Endothelial cell of umbilical vein (primary cell): ENCODE measurements around the gene ARHGAP15. TPM values are rescaled to one million over a fixed set of nuclear protein-coding genes. Genes with fewer than 3 reads are reported as not detected.
A peak's percentile ranks its signal among the peaks of the same experiment; 100 is the strongest.

Experiments
- BruUV-seq: library from RNA; stranded (reverse); fragments of 400-500 nt; replicated peaks from 2 replicates; lab custom pipeline; 2021; lab: Mats Ljungman, UMichigan
- CTCF ChIA-PET: fragments of 300-600, 350-600 bp; sonication (Branson Sonifier 250); formaldehyde crosslinking; loops from one replicate; lab custom pipeline; 2021; ENCODE audit warnings: antibody characterized with exemption, inconsistent platforms; lab: Charles Lee
- POLR2A ChIA-PET: fragments of 300-600, 350-600 bp; sonication (Branson Sonifier 250); formaldehyde crosslinking; loops from one replicate; lab custom pipeline; 2021; ENCODE audit warnings: antibody characterized with exemption, inconsistent platforms; lab: Charles Lee
- DNase-seq: peaks from one replicate; pipeline ENCODE4 v3.0.0-alpha.2; 2011; ENCODE audit warnings: low read depth, low spot score
- FAIRE-seq: peaks from 2 replicates; lab custom pipeline; 2011; peaks lifted over from hg19 to GRCh38; lab: Jason Lieb, UNC
- H2AFZ ChIP-seq: 2 replicates; pipeline ENCODE4 v1.6.0; 2012; ENCODE audit warnings: low read depth, low read length, control low read depth, inconsistent platforms
- H3K27ac ChIP-seq: 2 replicates; pipeline ENCODE4 v1.5.1; 2011; ENCODE audit warnings: low read depth, mild to moderate bottlenecking, control low read depth, low read length, moderate library complexity; ENCODE audit not compliant: insufficient read depth
- H3K27me3 ChIP-seq, 2 experiments: 2 replicates each; pipeline versions ENCODE4 v1.6.0 to v1.6.1; 2011; ENCODE audit warnings: low read length in 2 of 2, mixed read lengths in 1 of 2; ENCODE audit not compliant: control insufficient read depth in 2 of 2, insufficient read depth in 2 of 2
- H3K36me3 ChIP-seq, 2 experiments: 2 replicates in 1 of 2; 3 replicates in 1 of 2; pipeline ENCODE4 v1.5.1; 2011; ENCODE audit warnings: low read length in 2 of 2, mild to moderate bottlenecking in 1 of 2, moderate library complexity in 1 of 2; ENCODE audit not compliant: control insufficient read depth in 2 of 2, insufficient read depth in 2 of 2; ENCODE audit errors: extremely low read depth in 1 of 2
- H3K4me1 ChIP-seq: 3 replicates; pipeline ENCODE4 v1.5.1; 2011; ENCODE audit warnings: mild to moderate bottlenecking, low read length; ENCODE audit not compliant: control insufficient read depth, insufficient read depth; ENCODE audit errors: extremely low read depth
- H3K4me2 ChIP-seq: 2 replicates; pipeline ENCODE4 v1.6.1; 2011; ENCODE audit warnings: low read length, control low read depth, mixed read lengths; ENCODE audit not compliant: insufficient read depth
- H3K4me3 ChIP-seq, 3 experiments: fragments of 200-600 bp in 1 of 3; sonication (generic), shearing (Covaris generic) in 1 of 3; replicated peaks in 1 of 3; 2 replicates each; pipeline ENCODE4 v1.5.1; 2011 to 2016; ENCODE audit warnings: control low read depth in 3 of 3, low read length in 3 of 3, mild to moderate bottlenecking in 2 of 3, inconsistent platforms in 1 of 3, low read depth in 1 of 3, moderate library complexity in 1 of 3; ENCODE audit not compliant: insufficient read depth in 1 of 3
- H3K79me2 ChIP-seq: 2 replicates; pipeline ENCODE4 v1.6.0; 2012; ENCODE audit warnings: low read length, inconsistent platforms; ENCODE audit not compliant: control insufficient read depth, insufficient read depth
- H3K9ac ChIP-seq: replicated peaks from 2 replicates; pipeline ENCODE3; 2011; ENCODE audit warnings: low read length, control low read depth; ENCODE audit not compliant: insufficient read depth; ENCODE audit errors: extremely low read depth
- H3K9me1 ChIP-seq: replicated peaks from 3 replicates; pipeline ENCODE4 v1.6.0; 2011; ENCODE audit warnings: mild to moderate bottlenecking, low read length; ENCODE audit not compliant: control insufficient read depth, insufficient read depth; ENCODE audit errors: extremely low read depth
- H3K9me3 ChIP-seq: replicated peaks from 2 replicates; pipeline ENCODE4 v1.5.1; 2012; ENCODE audit warnings: low read length, inconsistent platforms; ENCODE audit not compliant: control insufficient read depth, insufficient read depth
- H4K20me1 ChIP-seq: replicated peaks from 2 replicates; pipeline ENCODE3; 2011; ENCODE audit warnings: mild to moderate bottlenecking, low read length; ENCODE audit not compliant: control insufficient read depth, insufficient read depth; ENCODE audit errors: extremely low read depth
- EZH2 ChIP-seq: IDR thresholded peaks from 2 replicates; pipeline ENCODE4 v1.6.1; 2012; ENCODE audit warnings: borderline replicate concordance, low read depth, mild to moderate bottlenecking, moderate library complexity, low read length, inconsistent platforms; ENCODE audit not compliant: severe bottlenecking
- FOS ChIP-seq: IDR thresholded peaks from 2 replicates; pipeline ENCODE4 v1.6.1; 2011; ENCODE audit warnings: mild to moderate bottlenecking, low read length, moderate library complexity, borderline replicate concordance; ENCODE audit not compliant: insufficient read depth
- GATA2 ChIP-seq: IDR thresholded peaks from 2 replicates; pipeline ENCODE4 v1.7.0; 2011; ENCODE audit warnings: low read depth, mild to moderate bottlenecking, moderate library complexity, mixed read lengths, low read length; ENCODE audit not compliant: insufficient read length, insufficient read depth
- JUN ChIP-seq: IDR thresholded peaks from 2 replicates; pipeline ENCODE4 v1.6.1; 2011; ENCODE audit warnings: borderline replicate concordance, low read depth; ENCODE audit not compliant: insufficient read length, insufficient read depth
- MAX ChIP-seq: IDR thresholded peaks from 2 replicates; pipeline ENCODE4 v1.6.1; 2011; ENCODE audit not compliant: insufficient read depth, insufficient read length
- MYC ChIP-seq: IDR thresholded peaks from one replicate; pipeline ENCODE4 v1.6.1; 2011; ENCODE audit warnings: mild to moderate bottlenecking, low read depth, low read length
- POLR2A ChIP-seq: IDR thresholded peaks from 2 replicates; pipeline ENCODE4 v1.6.1; 2012; ENCODE audit warnings: low read depth, mild to moderate bottlenecking, control low read depth, low read length
- POLR2AphosphoS5 ChIP-seq: IDR thresholded peaks from 2 replicates; pipeline ENCODE4 v1.6.1; 2012; ENCODE audit warnings: low read depth, mild to moderate bottlenecking, control low read depth, low read length, moderate library complexity; ENCODE audit not compliant: insufficient read depth
- dilution Hi-C: fragments of 300-500 bp; cut with MboI; formaldehyde crosslinking; loops from one replicate; pipeline ENCODE4 v1.15.0; 2019; ENCODE audit warnings: low sequenced_read_pairs; ENCODE audit not compliant: extremely low pct_ligation_motif_present
- intact Hi-C: fragments of 100-400 bp; cut with micrococcal nuclease; formaldehyde crosslinking; loops from one replicate; pipeline ENCODE4 v1.10.0; 2022
- polyA plus RNA-seq, 4 experiments: library from polyadenylated mRNA; depleted of rRNA in 3 of 4; stranded (reverse) in 3 of 4; unstranded in 1 of 4; fragments of >200 nt; gene quantifications; 2 replicates each; pipeline versions ENCODE4 v1.2.1 to v1.2.3, GENCODE V29; 2011 to 2012; ENCODE audit warnings: missing spikeins in 1 of 4
- total RNA-seq: library from RNA; stranded (reverse); gene quantifications from 2 replicates; pipeline ENCODE4 v1.2.3, GENCODE V29; 2021
- TF ChIP-seq, protein P1 (sequence below), 2 donors: IDR thresholded peaks; 1 replicate in 1 of 2; 2 replicates in 1 of 2; pipeline ENCODE4 v1.5.1; 2011; ENCODE audit warnings: low read length in 2 of 2, mild to moderate bottlenecking in 2 of 2, moderate library complexity in 2 of 2, control low read depth in 1 of 2, inconsistent platforms in 1 of 2, low read depth in 1 of 2; ENCODE audit not compliant: insufficient read depth in 1 of 2; ENCODE audit errors: extremely low read depth in 1 of 2

Gene ARHGAP15
- total and polyA plus RNA-seq, 2 donors (not counting 3 experiments of a cell fraction or from before 2014, with no cell fraction given), result not detected

DNA sequence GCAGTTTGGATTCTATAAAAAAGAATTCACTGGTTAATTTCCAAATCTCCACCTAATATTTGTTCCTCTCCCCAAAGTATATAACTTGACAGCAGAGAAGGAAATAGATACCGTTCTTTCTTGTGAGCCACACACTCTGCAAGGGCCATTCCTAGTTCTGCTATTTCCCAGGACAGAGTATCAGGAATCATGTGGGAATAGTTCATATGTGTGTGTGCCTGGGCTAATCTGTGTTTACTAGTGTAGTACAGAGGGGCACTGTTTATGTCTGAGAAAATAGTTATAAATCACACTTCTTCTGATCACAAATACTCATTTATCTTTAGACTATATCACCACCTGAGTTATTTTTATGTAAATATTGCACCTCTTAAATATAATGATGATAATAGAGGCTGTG, 296.7 kb downstream of the ARHGAP15 start:
- Histone ChIP-seq H4K20me1 (no peaks in the 10 kb centered on the region), H3K27me3 (no peaks in the 10 kb centered on the region), H3K4me2 (no peak overlapping the region), H3K36me3 (no peaks in the 10 kb centered on the region), H3K9me1 (no peaks in the 10 kb centered on the region), H3K79me2 (no peaks in the 10 kb centered on the region), H3K9ac (no peak overlapping the region), H3K4me1 (peaks cover 6% of the 10 kb centered on the region), H3K4me3 (no peak overlapping the region), H2AFZ (no peak overlapping the region), H3K27ac (no peak overlapping the region), H3K9me3 (no peaks in the 10 kb centered on the region)
- dilution Hi-C loops (no loop called here), intact Hi-C loops (no loop called here)
- TF ChIP-seq MYC (no peak), POLR2A (no peak), JUN (no peak), GATA2 (no peak), FOS (no peak), POLR2AphosphoS5 (no peak), MAX (no peak), EZH2 (no peak)
- TF ChIP-seq, protein P1, sequence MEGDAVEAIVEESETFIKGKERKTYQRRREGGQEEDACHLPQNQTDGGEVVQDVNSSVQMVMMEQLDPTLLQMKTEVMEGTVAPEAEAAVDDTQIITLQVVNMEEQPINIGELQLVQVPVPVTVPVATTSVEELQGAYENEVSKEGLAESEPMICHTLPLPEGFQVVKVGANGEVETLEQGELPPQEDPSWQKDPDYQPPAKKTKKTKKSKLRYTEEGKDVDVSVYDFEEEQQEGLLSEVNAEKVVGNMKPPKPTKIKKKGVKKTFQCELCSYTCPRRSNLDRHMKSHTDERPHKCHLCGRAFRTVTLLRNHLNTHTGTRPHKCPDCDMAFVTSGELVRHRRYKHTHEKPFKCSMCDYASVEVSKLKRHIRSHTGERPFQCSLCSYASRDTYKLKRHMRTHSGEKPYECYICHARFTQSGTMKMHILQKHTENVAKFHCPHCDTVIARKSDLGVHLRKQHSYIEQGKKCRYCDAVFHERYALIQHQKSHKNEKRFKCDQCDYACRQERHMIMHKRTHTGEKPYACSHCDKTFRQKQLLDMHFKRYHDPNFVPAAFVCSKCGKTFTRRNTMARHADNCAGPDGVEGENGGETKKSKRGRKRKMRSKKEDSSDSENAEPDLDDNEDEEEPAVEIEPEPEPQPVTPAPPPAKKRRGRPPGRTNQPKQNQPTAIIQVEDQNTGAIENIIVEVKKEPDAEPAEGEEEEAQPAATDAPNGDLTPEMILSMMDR (IDR thresholded peaks at IDR 0.05; ENCODE audit: extremely low read depth in 1 of 2, insufficient read depth in 1 of 2, low read depth in 1 of 2, low read length in 2 of 2), result no peak
- DNase-seq (no peak), FAIRE-seq (peak; percentile 50)
- ChIA-PET CTCF (no interaction called here), POLR2A (no interaction called here)
- BruUV-seq, result no TSS peak
